Activated B cell treated with CpG ODN at 0.5 μM for 24 hours (primary cell): ENCODE results near the gene BSND. TPM values are rescaled to one million over a fixed set of nuclear protein-coding genes. Genes with fewer than 3 reads are reported as not detected.

ENCODE experiments used
- ATAC-seq: fragments of 200-7000 bp; cut with Tn5 transposase; one replicate; pipeline ENCODE4 v1.10.0; 2021; ENCODE audit warnings: low read depth, mild to moderate bottlenecking, moderate library complexity
- CTCF ChIA-PET: fragments of 350-600 bp; sonication (Branson Sonifier 250); formaldehyde crosslinking; loops from one replicate; lab custom pipeline; 2021; ENCODE audit warnings: antibody characterized with exemption; lab: Charles Lee
- POLR2A ChIA-PET: fragments of 350-600 bp; sonication (Branson Sonifier 250); formaldehyde crosslinking; loops from one replicate; lab custom pipeline; 2021; ENCODE audit warnings: antibody characterized with exemption; lab: Charles Lee
- DNase-seq: peaks from one replicate; pipeline ENCODE4 v3.0.0; 2022
- H3K27ac Mint-ChIP-seq: one replicate; pipeline ENCODE4 v1.8.0; 2020; ENCODE audit warnings: mixed read lengths
- H3K27me3 Mint-ChIP-seq: one replicate; pipeline ENCODE4 v1.8.0; 2021; ENCODE audit warnings: mixed read lengths
- H3K36me3 Mint-ChIP-seq: one replicate; pipeline ENCODE4 v1.8.0; 2021; ENCODE audit warnings: low read depth, mixed read lengths
- H3K4me1 Mint-ChIP-seq: one replicate; pipeline ENCODE4 v1.8.0; 2021; ENCODE audit warnings: mixed read lengths
- H3K4me3 Mint-ChIP-seq: one replicate; pipeline ENCODE4 v1.8.0; 2020; ENCODE audit warnings: mild to moderate bottlenecking, mixed read lengths
- H3K9me3 Mint-ChIP-seq: one replicate; pipeline ENCODE4 v1.8.0; 2020; ENCODE audit warnings: mixed read lengths
- CTCF ChIP-seq: fragments of 200-600 bp; IDR thresholded peaks from one replicate; pipeline ENCODE4 v1.8.0; 2022; ENCODE audit warnings: antibody characterized with exemption, mild to moderate bottlenecking
- intact Hi-C: fragments of 100-400 bp; cut with micrococcal nuclease; formaldehyde crosslinking; loops from one replicate; pipeline ENCODE4 v1.15.1; 2024
- total RNA-seq: library from RNA; stranded (reverse); gene quantifications from 2 replicates; pipeline ENCODE4 v1.2.3, GENCODE V29; 2022

BSND gene
- total RNA-seq, 1 donor from 2014 or later = not detected

- Mint-ChIP-seq H3K4me3 (no peak overlapping the region), H3K27ac (no peak overlapping the region), H3K27me3 (peaks cover 42% of the 10 kb centered on the region), H3K9me3 (no peaks in the 10 kb centered on the region), H3K36me3 (no peaks in the 10 kb centered on the region), H3K4me1 (no peaks in the 10 kb centered on the region)
- ATAC-seq (no peak), DNase-seq (no peak)
- no peak for TF ChIP-seq CTCF
- POLR2A ChIA-PET = no interaction called here
- intact Hi-C loops = no loop called here
- CTCF ChIA-PET = no interaction called here
Observed at GRCh38 chr1:55033265-55033614, 34.5 kb downstream of the BSND start.

- H3K27me3 Mint-ChIP-seq = peaks cover 50% of the 10 kb centered on the region
- H3K4me3 Mint-ChIP-seq = no peak overlapping the region
- H3K27ac Mint-ChIP-seq = no peak overlapping the region
- ATAC-seq (no peak), DNase-seq (no peak)
- intact Hi-C loops = no loop called here
- TF ChIP-seq CTCF = no peak
- ChIA-PET CTCF (no interaction called here), POLR2A (no interaction called here)
- H3K9me3 Mint-ChIP-seq = no peaks in the 10 kb centered on the region
- H3K4me1 Mint-ChIP-seq = no peaks in the 10 kb centered on the region
- no peaks in the 10 kb centered on the region for H3K36me3 Mint-ChIP-seq
Observed at GRCh38 chr1:55034476-55035133, 35.9 kb downstream of the BSND start.

GRCh38 chr1:55035904-55036303 lies 37.2 kb downstream of the BSND start:
- DNase-seq (no peak), ATAC-seq (no peak)
- no peaks in the 10 kb centered on the region for H3K9me3 Mint-ChIP-seq
- ChIA-PET CTCF (no interaction called here), POLR2A (no interaction called here)
- peaks cover 56% of the 10 kb centered on the region for H3K27me3 Mint-ChIP-seq
- intact Hi-C loops = no loop called here
- H3K4me3 Mint-ChIP-seq = no peak overlapping the region
- no peak for TF ChIP-seq CTCF
- no peaks in the 10 kb centered on the region for H3K4me1 Mint-ChIP-seq
- H3K27ac Mint-ChIP-seq = no peak overlapping the region
- H3K36me3 Mint-ChIP-seq = no peaks in the 10 kb centered on the region

GRCh38 chr1:55037733-55038551 lies 39.2 kb downstream of the BSND start:
- H3K4me3 Mint-ChIP-seq = no peak overlapping the region
- no peak for ATAC-seq
- H3K9me3 Mint-ChIP-seq = no peaks in the 10 kb centered on the region
- intact Hi-C loops = no loop called here
- ChIA-PET CTCF (no interaction called here), POLR2A (no interaction called here)
- H3K4me1 Mint-ChIP-seq = no peaks in the 10 kb centered on the region
- no peak for TF ChIP-seq CTCF
- no peaks in the 10 kb centered on the region for H3K36me3 Mint-ChIP-seq
- DNase-seq = no peak
- peaks cover 67% of the 10 kb centered on the region for H3K27me3 Mint-ChIP-seq
- H3K27ac Mint-ChIP-seq = no peak overlapping the region

GRCh38 chr1:55038552-55038838 lies 39.8 kb downstream of the BSND start:
- Mint-ChIP-seq H3K27me3 (peaks cover 62% of the 10 kb centered on the region), H3K4me3 (no peak overlapping the region), H3K27ac (no peak overlapping the region), H3K9me3 (no peaks in the 10 kb centered on the region), H3K4me1 (no peaks in the 10 kb centered on the region), H3K36me3 (no peaks in the 10 kb centered on the region)
- no peak for TF ChIP-seq CTCF
- no peak for DNase-seq
- ChIA-PET POLR2A (no interaction called here), CTCF (no interaction called here)
- no peak for ATAC-seq
- intact Hi-C loops = no loop called here
